ENCODE measurements around the gene KRT13.

The KRT13 gene

GRCh38 chr17:41524261-41524660, 18.8 kb upstream of the KRT13 start:
- TF ChIP-seq CTCF (IDR thresholded peaks at IDR 0.05; ENCODE audit: low read depth, low read length), result no peak
- DNase-seq (ENCODE audit: low read depth in 2 of 2), result no peak
- no peak overlapping the region for H3K4me3 ChIP-seq (replicated peaks in 1 of 2; ENCODE audit: low read depth in 2 of 2, low read length in 2 of 2)

GRCh38 chr17:41523787-41524186, 18.4 kb upstream of the KRT13 start:
- H3K4me3 ChIP-seq (replicated peaks in 1 of 2; ENCODE audit: low read depth in 2 of 2, low read length in 2 of 2), result no peak overlapping the region
- no peak for TF ChIP-seq CTCF (IDR thresholded peaks at IDR 0.05; ENCODE audit: low read depth, low read length)
- no peak for DNase-seq (ENCODE audit: low read depth in 2 of 2)

- no peak overlapping the region for H3K4me3 ChIP-seq (replicated peaks in 1 of 2; ENCODE audit: low read depth in 2 of 2, low read length in 2 of 2)
- no peak for TF ChIP-seq CTCF (IDR thresholded peaks at IDR 0.05; ENCODE audit: low read depth, low read length)
- DNase-seq (ENCODE audit: low read depth in 2 of 2), result no peak
These were observed 17.8 kb upstream of the KRT13 start for GRCh38 chr17:41523225-41523593.

GRCh38 chr17:41522301-41523224, 17.2 kb upstream of the KRT13 start:
- DNase-seq (ENCODE audit: low read depth in 2 of 2), result no peak
- H3K4me3 ChIP-seq (replicated peaks in 1 of 2; ENCODE audit: low read depth in 2 of 2, low read length in 2 of 2), result no peak overlapping the region
- TF ChIP-seq CTCF (IDR thresholded peaks at IDR 0.05; ENCODE audit: low read depth, low read length), result no peak

GRCh38 chr17:41521574-41522261, 16.3 kb upstream of the KRT13 start:
- DNase-seq (ENCODE audit: low read depth in 2 of 2), result peak; percentile 68 to 90
- TF ChIP-seq CTCF (IDR thresholded peaks at IDR 0.05; ENCODE audit: low read depth, low read length), result peak; percentile 17

GRCh38 chr17:41520821-41521521, 15.6 kb upstream of the KRT13 start:
- TF ChIP-seq CTCF (IDR thresholded peaks at IDR 0.05; ENCODE audit: low read depth, low read length), result no peak
- no peak overlapping the region for H3K4me3 ChIP-seq (replicated peaks in 1 of 2; ENCODE audit: low read depth in 2 of 2, low read length in 2 of 2)
- no peak for DNase-seq (ENCODE audit: low read depth in 2 of 2)

More at GRCh38 chr17:41521574-41522261, 16.3 kb upstream of the KRT13 start:
- no peak overlapping the region for H3K4me3 ChIP-seq (replicated peaks in 1 of 2; ENCODE audit: low read depth in 2 of 2, low read length in 2 of 2)
